ENCODE measurements around the gene A3GALT2.

Gene A3GALT2

GRCh38 chr1:33332357-33332789 is 11.5 kb upstream of the A3GALT2 start:
- DNase-seq (ENCODE audit: low read depth) = no peak

- DNase-seq (ENCODE audit: low read depth) = no peak
These were observed 10.8 kb upstream of the A3GALT2 start for GRCh38 chr1:33331444-33332356.

GRCh38 chr1:33330906-33331305 is 10.0 kb upstream of the A3GALT2 start:
- DNase-seq (ENCODE audit: low read depth) = no peak

GRCh38 chr1:33330361-33330890 is 9.5 kb upstream of the A3GALT2 start:
- no peak for DNase-seq (ENCODE audit: low read depth)

- DNase-seq (ENCODE audit: low read depth) = no peak
These were observed 8.9 kb upstream of the A3GALT2 start for GRCh38 chr1:33329600-33330305.

- DNase-seq (ENCODE audit: low read depth) = no peak
These were observed 7.9 kb upstream of the A3GALT2 start for GRCh38 chr1:33328817-33329216.

- no peak for DNase-seq (ENCODE audit: low read depth)
These were observed 6.9 kb upstream of the A3GALT2 start for GRCh38 chr1:33327587-33328325.

GRCh38 chr1:33326785-33327184 is 5.9 kb upstream of the A3GALT2 start:
- DNase-seq (ENCODE audit: low read depth) = no peak

GRCh38 chr1:33324677-33325575 is 4.0 kb upstream of the A3GALT2 start:
- DNase-seq (ENCODE audit: low read depth) = no peak

- DNase-seq (ENCODE audit: low read depth) = no peak
These were observed 3.0 kb upstream of the A3GALT2 start for GRCh38 chr1:33323663-33324477.

GRCh38 chr1:33322870-33323585 is 2.1 kb upstream of the A3GALT2 start:
- DNase-seq (ENCODE audit: low read depth) = no peak

GRCh38 chr1:33322109-33322508 is 1.2 kb upstream of the A3GALT2 start:
- DNase-seq (ENCODE audit: low read depth) = no peak

GRCh38 chr1:33321178-33321577 is 280 bp upstream of the A3GALT2 start:
- DNase-seq (ENCODE audit: low read depth) = no peak

- DNase-seq (ENCODE audit: low read depth) = no peak
These were observed 814 bp downstream of the A3GALT2 start for GRCh38 chr1:33319949-33320618.

- DNase-seq (ENCODE audit: low read depth) = no peak
These were observed 1.5 kb downstream of the A3GALT2 start for GRCh38 chr1:33319186-33319948.

- no peak for DNase-seq (ENCODE audit: low read depth)
These were observed 3.0 kb downstream of the A3GALT2 start for GRCh38 chr1:33317946-33318345.

- no peak for DNase-seq (ENCODE audit: low read depth)
These were observed 3.5 kb downstream of the A3GALT2 start for GRCh38 chr1:33317354-33317753.

GRCh38 chr1:33316601-33317000 is 4.3 kb downstream of the A3GALT2 start:
- DNase-seq (ENCODE audit: low read depth) = no peak

All from activated T-cell treated with anti-CD3 and anti-CD28 coated beads for 48 hours (primary cell).